Endothelial cell of coronary artery (primary cell): ENCODE results near the gene HYI. TPM values are rescaled to one million over a fixed set of nuclear protein-coding genes. Genes with fewer than 3 reads are reported as not detected.

ENCODE experiments used
- total RNA-seq: library from RNA; depleted of rRNA; stranded (reverse); fragments of >200 nt; gene quantifications from 2 replicates; pipeline ENCODE4 v1.2.3, GENCODE V29; 2014

HYI gene, protein sequence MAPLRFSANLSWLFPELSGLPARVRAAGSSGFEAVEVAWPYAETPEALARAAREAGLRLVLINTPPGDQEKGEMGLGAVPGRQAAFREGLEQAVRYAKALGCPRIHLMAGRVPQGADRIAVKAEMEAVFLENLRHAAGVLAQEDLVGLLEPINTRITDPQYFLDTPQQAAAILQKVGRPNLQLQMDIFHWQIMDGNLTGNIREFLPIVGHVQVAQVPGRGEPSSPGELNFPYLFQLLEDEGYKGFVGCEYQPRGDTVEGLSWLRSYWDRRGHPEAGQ
- total RNA-seq, result 121 and 235 TPM in 2 replicates

DNA sequence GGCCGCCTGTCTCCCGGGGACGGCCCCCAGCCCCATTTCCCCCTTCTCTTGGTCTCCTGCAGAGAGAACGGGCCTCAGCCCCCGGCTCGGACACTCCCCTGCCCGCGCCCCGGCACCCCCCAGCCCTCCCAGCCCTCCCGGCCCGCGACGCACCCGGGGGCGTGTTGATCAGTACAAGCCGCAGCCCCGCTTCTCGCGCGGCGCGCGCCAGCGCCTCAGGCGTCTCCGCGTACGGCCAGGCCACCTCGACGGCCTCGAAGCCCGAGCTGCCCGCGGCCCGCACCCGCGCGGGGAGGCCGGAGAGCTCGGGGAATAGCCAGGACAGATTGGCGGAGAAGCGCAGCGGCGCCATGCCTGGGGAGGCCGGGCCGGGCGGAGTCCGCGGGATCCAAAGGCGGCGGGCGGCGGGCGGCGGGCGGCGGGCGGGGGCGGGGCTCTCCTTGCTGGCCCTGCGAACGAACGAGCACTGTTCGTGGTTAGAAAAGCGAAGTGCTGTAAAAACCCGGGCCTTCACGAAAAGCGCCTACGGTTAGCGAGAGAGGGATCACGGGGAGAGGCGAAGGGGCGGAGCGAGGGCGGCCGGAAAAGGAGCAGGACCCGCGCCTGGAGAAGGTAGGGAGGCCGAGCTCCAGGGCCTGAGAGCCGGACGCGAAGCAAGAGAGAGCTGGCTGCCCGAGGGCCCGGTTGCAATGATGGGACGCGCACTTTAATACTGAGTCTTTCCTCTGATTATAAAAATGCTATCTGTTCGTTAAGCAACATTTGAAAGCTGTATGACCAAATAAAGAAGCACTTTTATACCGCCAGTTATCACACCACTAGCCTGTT lies at the start of gene HYI:
Gene HYI, minus strand, starts transcription at position 490 of the 828 bp plus-strand sequence. Its CDS starts 138 bp downstream, at position 352.

Other genes starting within 250 kb of the HYI start
- gene TMEM125, start 183.9 kb downstream of the HYI start, total RNA-seq, result not detected in 2 replicates
- not detected in 2 replicates for gene C1orf210, start 168.3 kb downstream of the HYI start, total RNA-seq
- 694 and 736 TPM in 2 replicates for gene TIE1, start 152.9 kb downstream of the HYI start, total RNA-seq
- gene MPL, start 116.1 kb downstream of the HYI start, total RNA-seq, result not detected in 2 replicates
- 35.3 and 83.5 TPM in 2 replicates for gene CDC20, start 95.0 kb downstream of the HYI start, total RNA-seq
- gene ELOVL1, start 85.9 kb downstream of the HYI start, total RNA-seq, result 64.6 and 66.0 TPM in 2 replicates
- 45.6 and 47.1 TPM in 2 replicates for gene MED8, start 64.1 kb downstream of the HYI start, total RNA-seq
- gene SZT2, start 64.0 kb downstream of the HYI start, total RNA-seq, result 13.5 and 23.6 TPM in 2 replicates
- 120 and 266 TPM in 2 replicates for gene PTPRF, start 77.0 kb upstream of the HYI start, total RNA-seq
- 45.3 and 46.1 TPM in 2 replicates for gene KDM4A, start 196.2 kb upstream of the HYI start, total RNA-seq